Measurements from ENCODE around the gene CNN3. TPM values are rescaled to one million over a fixed set of nuclear protein-coding genes. Genes with fewer than 3 reads are reported as not detected.

CNN3 gene
- total and polyA plus RNA-seq, 2 donors (not counting 1 experiment from before 2014, with no cell fraction given): 2.3 to 17.2 TPM

DNA sequence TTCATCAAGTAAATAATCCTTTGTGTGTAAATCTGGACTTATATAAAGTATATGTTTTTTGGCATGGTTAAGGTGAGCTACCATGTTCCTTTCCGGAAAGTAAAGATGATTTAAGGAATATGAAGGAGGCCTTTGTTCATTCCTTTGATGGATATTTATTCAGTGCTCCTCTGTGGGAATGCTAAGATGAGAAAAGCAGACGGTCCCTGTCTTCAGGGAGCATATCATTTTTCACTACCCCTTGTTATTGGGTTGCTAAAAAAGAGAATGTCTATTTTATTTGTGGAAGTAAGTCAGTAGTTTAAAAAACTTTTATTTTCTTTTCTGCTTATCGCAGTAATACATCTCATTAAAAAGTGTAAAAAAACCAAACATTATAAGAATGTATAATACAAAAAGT is 35.1 kb upstream of the CNN3 start:
- intact Hi-C loops (cut with micrococcal nuclease): no loop called here
- H3K36me3 ChIP-seq (replicated peaks in 1 of 2; ENCODE audit: control extremely low read depth in 1 of 2, control insufficient read depth in 1 of 2, extremely low read depth in 1 of 2, insufficient read depth in 2 of 2, low read length in 1 of 2): no peaks in the 10 kb centered on the region
- peak overlapping the region in 1 of 2 donors; percentile 78 for H3K27ac ChIP-seq (ENCODE audit: low read length in 2 of 2)
- H3K4me3 ChIP-seq (ENCODE audit: control extremely low read depth in 1 of 5, extremely low read depth in 1 of 5, insufficient read depth in 1 of 5, low read depth in 2 of 5, low read length in 4 of 5): peak overlapping the region in 1 of 5 experiments; percentile 69
- H3K27ac Mint-ChIP-seq: peak overlapping the region; percentile 41
- H3K9me3 Mint-ChIP-seq (ENCODE audit: insufficient read depth): no peaks in the 10 kb centered on the region
- H3K9ac ChIP-seq (ENCODE audit: low read length): peak overlapping the region; percentile 61
- H4K20me1 ChIP-seq (ENCODE audit: control insufficient read depth, insufficient read depth, low read length, poor library complexity, severe bottlenecking): no peaks in the 10 kb centered on the region
- ATAC-seq (ENCODE audit: low read depth) (no peak), DNase-seq (no peak)
- no peak overlapping the region for H2AFZ ChIP-seq (ENCODE audit: insufficient read depth, low read depth, low read length, poor library complexity, severe bottlenecking)
- peaks cover 25 to 31% of the 10 kb centered on the region in 2 donors for H3K4me1 ChIP-seq (ENCODE audit: control insufficient read depth in 2 of 2, insufficient read depth in 2 of 2, low read length in 2 of 2)
- H3K27me3 Mint-ChIP-seq: no peaks in the 10 kb centered on the region
- ChIA-PET POLR2A (no interaction called here), CTCF (interaction anchor here (1.0 to 1.5 kb wide), 2 partner anchors 10 to 17 kb away, joined by 3 to 6 read pairs; no protein-coding TSS in a partner anchor)
- TF ChIP-seq EZH2 (IDR thresholded peaks at IDR 0.05; ENCODE audit: borderline replicate concordance, insufficient read depth, low read depth, low read length, poor library complexity, severe bottlenecking) (no peak), CTCF (IDR thresholded peaks at IDR 0.05) (no peak)
- WGBS (ENCODE audit: insufficient coverage): 88% methylated on average over 1 of the region's 3 CpGs
- H3K4me2 ChIP-seq (replicated peaks; ENCODE audit: low read depth, low read length, poor library complexity, severe bottlenecking): peak overlapping the region; percentile 67
- H3K79me2 ChIP-seq (ENCODE audit: control insufficient read depth, insufficient read depth, low read length): no peaks in the 10 kb centered on the region
- no peaks in the 10 kb centered on the region for H3K27me3 ChIP-seq (replicated peaks in 1 of 4; ENCODE audit: control extremely low read depth in 1 of 4, control insufficient read depth in 3 of 4, insufficient read depth in 4 of 4, low read length in 3 of 4)
- no peaks in the 10 kb centered on the region for H3K9me3 ChIP-seq (ENCODE audit: control extremely low read depth in 1 of 3, control insufficient read depth in 2 of 3, insufficient read depth in 1 of 3, low read length in 2 of 3)
- peaks cover 30% of the 10 kb centered on the region for H3K4me1 Mint-ChIP-seq
- no peak overlapping the region for H3K4me3 Mint-ChIP-seq

DNA sequence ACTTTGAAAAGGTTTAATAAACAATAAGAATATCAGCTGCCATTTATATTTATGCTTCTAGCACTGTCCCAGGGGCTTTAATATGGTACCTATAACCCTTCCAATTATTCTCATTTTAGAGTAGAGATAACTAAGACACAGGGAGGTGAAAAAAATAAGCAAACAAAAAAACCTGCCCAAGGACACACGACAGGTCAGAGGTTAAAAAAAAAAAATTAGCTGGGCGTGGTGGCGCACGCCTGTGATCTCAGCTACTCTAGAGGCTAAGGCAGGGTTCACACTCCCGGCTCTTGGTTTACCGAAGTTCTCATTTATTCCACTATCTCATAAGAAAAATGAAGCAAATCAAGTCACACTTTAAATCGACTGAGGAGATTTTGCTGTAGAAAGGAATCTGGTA is 34.7 kb upstream of the CNN3 start:
- Mint-ChIP-seq H3K27me3 (no peaks in the 10 kb centered on the region), H3K4me1 (peaks cover 30% of the 10 kb centered on the region), H3K27ac (no peak overlapping the region), H3K9me3 (ENCODE audit: insufficient read depth) (no peaks in the 10 kb centered on the region), H3K4me3 (peak overlapping the region; percentile 19)
- intact Hi-C loops (cut with micrococcal nuclease): no loop called here
- no peaks in the 10 kb centered on the region for H3K27me3 ChIP-seq (replicated peaks in 1 of 4; ENCODE audit: control extremely low read depth in 1 of 4, control insufficient read depth in 3 of 4, insufficient read depth in 4 of 4, low read length in 3 of 4)
- WGBS (ENCODE audit: insufficient coverage): 100% methylated on average over 3 of the region's 7 CpGs
- no peak for TF ChIP-seq CTCF (IDR thresholded peaks at IDR 0.05)
- TF ChIP-seq EZH2 (IDR thresholded peaks at IDR 0.05; ENCODE audit: borderline replicate concordance, insufficient read depth, low read depth, low read length, poor library complexity, severe bottlenecking): no peak
- H2AFZ ChIP-seq (ENCODE audit: insufficient read depth, low read depth, low read length, poor library complexity, severe bottlenecking): peak overlapping the region; percentile 75
- no peak for ATAC-seq (ENCODE audit: low read depth)
- H3K4me2 ChIP-seq (replicated peaks; ENCODE audit: low read depth, low read length, poor library complexity, severe bottlenecking): peak overlapping the region; percentile 67
- H4K20me1 ChIP-seq (ENCODE audit: control insufficient read depth, insufficient read depth, low read length, poor library complexity, severe bottlenecking): no peaks in the 10 kb centered on the region
- H3K4me3 ChIP-seq (ENCODE audit: control extremely low read depth in 1 of 5, extremely low read depth in 1 of 5, insufficient read depth in 1 of 5, low read depth in 2 of 5, low read length in 4 of 5): no peak overlapping the region
- H3K36me3 ChIP-seq (replicated peaks in 1 of 2; ENCODE audit: control extremely low read depth in 1 of 2, control insufficient read depth in 1 of 2, extremely low read depth in 1 of 2, insufficient read depth in 2 of 2, low read length in 1 of 2): no peaks in the 10 kb centered on the region
- no peaks in the 10 kb centered on the region for H3K79me2 ChIP-seq (ENCODE audit: control insufficient read depth, insufficient read depth, low read length)
- ChIA-PET CTCF (interaction anchor here (1.0 to 1.5 kb wide), 5 partner anchors 10 to 108 kb away, joined by 3 to 7 read pairs (median 6); no protein-coding TSS in a partner anchor), POLR2A (no interaction called here)
- no peaks in the 10 kb centered on the region for H3K9me3 ChIP-seq (ENCODE audit: control extremely low read depth in 1 of 3, control insufficient read depth in 2 of 3, insufficient read depth in 1 of 3, low read length in 2 of 3)
- peaks cover 25 to 31% of the 10 kb centered on the region in 2 donors for H3K4me1 ChIP-seq (ENCODE audit: control insufficient read depth in 2 of 2, insufficient read depth in 2 of 2, low read length in 2 of 2)
- no peak for DNase-seq
- H3K27ac ChIP-seq (ENCODE audit: low read length in 2 of 2): no peak overlapping the region
- H3K9ac ChIP-seq (ENCODE audit: low read length): no peak overlapping the region

All from B cell (primary cell).